ENCODE data around the gene C1orf226.
"Not testable (repeated sequence)": the region's sequence is repeated elsewhere in the genome, so short reads cannot be mapped to it uniquely, and the experiment has no call there.

C1orf226 gene

GRCh38 chr1:162381383-162381782 is at the start of gene C1orf226:
Gene C1orf226 (plus strand): TSS chr1:162381728. CDS start chr1:162381902, 174 bp downstream.
- no peak for DNase-seq

GRCh38 chr1:162333991-162334390 is 47.5 kb upstream of the C1orf226 start:
- no peak for DNase-seq

- DNase-seq = no peak
Observed at GRCh38 chr1:162335126-162335525, 46.4 kb upstream of the C1orf226 start.

GRCh38 chr1:162336621-162337285 is 44.8 kb upstream of the C1orf226 start:
- no peak for DNase-seq

GRCh38 chr1:162342452-162342983 is 39.0 kb upstream of the C1orf226 start:
- DNase-seq = no peak

GRCh38 chr1:162343470-162343869 is 38.1 kb upstream of the C1orf226 start:
- no peak for DNase-seq

- DNase-seq = no peak
Observed at GRCh38 chr1:162347281-162347680, 34.2 kb upstream of the C1orf226 start.

GRCh38 chr1:162349635-162350330 is 31.7 kb upstream of the C1orf226 start:
- no peak for DNase-seq

GRCh38 chr1:162351246-162351842 is 30.2 kb upstream of the C1orf226 start:
- no peak for DNase-seq

GRCh38 chr1:162351874-162352273 is 29.7 kb upstream of the C1orf226 start:
- DNase-seq = not testable (repeated sequence)

GRCh38 chr1:162353078-162353477 is 28.4 kb upstream of the C1orf226 start:
- no peak for DNase-seq

- no peak for DNase-seq
Observed at GRCh38 chr1:162353702-162354101, 27.8 kb upstream of the C1orf226 start.

- no peak for DNase-seq
Observed at GRCh38 chr1:162357681-162358266, 23.8 kb upstream of the C1orf226 start.

GRCh38 chr1:162358928-162359327 is 22.6 kb upstream of the C1orf226 start:
- no peak for DNase-seq

GRCh38 chr1:162359523-162360236 is 21.8 kb upstream of the C1orf226 start:
- DNase-seq = no peak

GRCh38 chr1:162360237-162360873 is 21.2 kb upstream of the C1orf226 start:
- no peak for DNase-seq

- no peak for DNase-seq
Observed at GRCh38 chr1:162360874-162361260, 20.7 kb upstream of the C1orf226 start.

GRCh38 chr1:162361349-162361748 is 20.2 kb upstream of the C1orf226 start:
- DNase-seq = no peak

GRCh38 chr1:162363823-162364222 is 17.7 kb upstream of the C1orf226 start:
- no peak for DNase-seq

GRCh38 chr1:162364498-162364897 is 17.0 kb upstream of the C1orf226 start:
- no peak for DNase-seq

- no peak for DNase-seq
Observed at GRCh38 chr1:162365284-162366020, 16.1 kb upstream of the C1orf226 start.

GRCh38 chr1:162366149-162366548 is 15.4 kb upstream of the C1orf226 start:
- no peak for DNase-seq

Data from activated gamma-delta T cell treated with Interleukin-2 at 50 U/mL for 16 hours (primary cell).